Heart left ventricle (tissue), 16 donors: Measurements from ENCODE around the gene GABBR2. TPM values are rescaled to one million over a fixed set of nuclear protein-coding genes. Genes with fewer than 3 reads are reported as not detected.

Source experiments
- ATAC-seq, 4 donors: fragments of 200-7000 bp; cut with Tn5 transposase; one replicate each; pipeline ENCODE4 v1.9.1; 2020 to 2022; ENCODE audit warnings: moderate library complexity in 4 of 4, mild to moderate bottlenecking in 3 of 4, moderate number of reproducible peaks in 1 of 4
- DNase-seq, 5 donors: peaks; one replicate each; pipeline ENCODE4 v3.0.0-alpha.2; 2020
- H3K27ac ChIP-seq, 12 donors: fragments of 200-600 bp; sonication (generic) in 4 of 12; one replicate each; pipeline versions ENCODE4 v1.5.0 to v1.8.0; 2016 to 2022; ENCODE audit warnings: mild to moderate bottlenecking in 2 of 12
- H3K27me3 ChIP-seq, 9 donors: fragments of 200-600 bp; sonication (generic) in 2 of 9; one replicate each; pipeline versions ENCODE4 v1.5.1 to v1.8.0; 2016 to 2022; ENCODE audit warnings: mild to moderate bottlenecking in 3 of 9
- H3K36me3 ChIP-seq, 9 donors: fragments of 200-600 bp; sonication (generic) in 2 of 9; one replicate each; pipeline versions ENCODE4 v1.5.0 to v1.8.0; 2018 to 2022; ENCODE audit warnings: mild to moderate bottlenecking in 2 of 9
- H3K4me1 ChIP-seq, 12 donors: fragments of 200-600 bp; sonication (generic) in 4 of 12; one replicate each; pipeline versions ENCODE4 v1.5.0 to v1.8.0; 2016 to 2022; ENCODE audit warnings: mild to moderate bottlenecking in 3 of 12
- H3K4me3 ChIP-seq, 12 donors: fragments of 200-600 bp; sonication (generic) in 4 of 12; one replicate each; pipeline versions ENCODE4 v1.5.0 to v1.8.0; 2017 to 2022; ENCODE audit warnings: mild to moderate bottlenecking in 9 of 12, moderate library complexity in 4 of 12
- H3K9me3 ChIP-seq, 12 donors: fragments of 200-600 bp; sonication (generic) in 4 of 12; one replicate each; pipeline versions ENCODE4 v1.5.0 to v1.8.0; 2016 to 2022; ENCODE audit warnings: mild to moderate bottlenecking in 1 of 12
- CTCF ChIP-seq, 12 donors: fragments of 200-600 bp; sonication (generic) in 4 of 12; IDR thresholded peaks; one replicate each; pipeline versions ENCODE4 v1.5.0 to v1.8.0; 2018 to 2022; ENCODE audit warnings: antibody characterized with exemption in 12 of 12, mild to moderate bottlenecking in 5 of 12
- POLR2A ChIP-seq, 2 donors: fragments of 450-650 bp; IDR thresholded peaks; one replicate each; pipeline ENCODE4 v1.6.1; 2017; ENCODE audit warnings: antibody characterized with exemption in 2 of 2, mild to moderate bottlenecking in 2 of 2, moderate library complexity in 2 of 2
- WGBS, 4 donors: extraction: QIAGEN DNeasy Blood & Tissue Kit in 2 of 4; methylation state at CpG; one replicate each; pipeline versions ENCODE4 v1.1.5 to v1.1.7; 2013 to 2018; 5-methylcytosine and 5-hydroxymethylcytosine counted together
- intact Hi-C, 10 donors: fragments of 100-400 bp; cut with DNase I; formaldehyde crosslinking; loops; one replicate each; pipeline versions ENCODE4 v1.11.1 to v1.14.2; 2022
- polyA plus RNA-seq, 2 donors: library from polyadenylated mRNA; stranded (reverse); fragments of 200-250 nt; gene quantifications; one replicate each; pipeline ENCODE4 v1.2.3, GENCODE V29; 2013
- total RNA-seq, 9 donors: library from RNA; depleted of rRNA in 2 of 9; stranded (reverse); fragments of >200 nt in 2 of 9; fragmentation: NEBNext Ultra II Directional in 3 of 9; extraction: Animal tissue kit (Norgen Biotek cat#: 25700) in 3 of 9; gene quantifications; one replicate each; pipeline versions ENCODE4 v1.1.0 to v1.2.4, GENCODE V29; 2016 to 2023
- donor health status: ischemic (EF 13 %, LVEDD 7.1; RV severe dilation, severe dysfunction).
- donor health status: healthy with polysubstance abuse.
- donor health status: DM: no; HTN: yes; CAD: no.
- donor health status: DM: no; HTN: no; CAD: no.
- donor health status: ischemic (EF 25% LVEDD 6.9; RV normal size, moderate dysfunction).
- donor health status: ischemic (EF 25% LVEDD 5.7; RV mildly dilated, moderate dysfunction).
- donor health status: healthy.
- donor health status: DM: yes; HTN: yes; CAD: no.
- donor health status: ischemic (EF 35%, LVEDD 5.7; RV mildly dilated, moderate dysfunction).
- donor health status: nonischemic (EF 11% LVEDD 7.7; RV severe dilation, severe dysfunction).
- donor health status: DM: yes; HTN: yes; CAD: no.
- donor health status: PGD.
- donor health status: ischemic (EF 29% LVEDD 5.4; RV normal size, mild dysfunction).
- donor health status: nonischemic (EF 23%, LVEDD 6.1; RV moderate dilation, normal function).

Gene GABBR2
- total and polyA plus RNA-seq, 11 donors = 0.11 to 3.4 (median 0.58) TPM

- WGBS, 4 donors = 87 to 91% (median 89%) methylated on average over 8 of the region's 8 CpGs
- Histone ChIP-seq H3K36me3 (peaks cover 0 to 19% (median 0%) of the 10 kb centered on the region in 9 donors), H3K27ac (peak overlapping the region in 1 of 12 donors; percentile 72), H3K9me3 (no peaks in the 10 kb centered on the region), H3K4me1 (peaks cover 0 to 19% (median 0%) of the 10 kb centered on the region in 12 donors), H3K4me3 (no peak overlapping the region), H3K27me3 (no peaks in the 10 kb centered on the region)
- intact Hi-C loops = no loop called here
- DNase-seq (no peak), ATAC-seq (peak in 1 of 4 donors; percentile 34)
- TF ChIP-seq POLR2A (IDR thresholded peaks at IDR 0.05) (no peak), CTCF (IDR thresholded peaks at IDR 0.05) (no peak)
Observed at GRCh38 chr9:98241357-98242300, 467.1 kb downstream of the GABBR2 start.

DNA sequence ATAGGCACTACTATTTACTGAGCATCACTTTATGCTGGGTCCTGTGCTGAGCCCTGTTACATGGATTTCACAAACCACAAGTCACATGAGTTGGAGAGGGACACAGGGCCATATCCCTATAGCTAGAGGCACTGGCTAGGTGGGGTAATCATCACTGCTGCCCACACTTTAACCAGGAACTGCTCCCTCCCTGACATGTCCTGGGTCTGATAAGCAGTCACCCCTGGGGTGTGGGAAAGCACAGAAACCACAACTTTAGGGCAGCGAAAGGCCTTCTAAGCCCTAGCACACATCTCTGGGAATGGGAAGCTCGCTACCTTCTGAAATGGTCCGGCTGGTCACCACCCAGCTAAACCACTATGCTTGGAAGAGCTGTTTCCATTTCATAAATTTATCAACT lies 468.3 kb downstream of the GABBR2 start:
- peak overlapping the region in 1 of 12 donors; percentile 72 for H3K27ac ChIP-seq
- no peaks in the 10 kb centered on the region for H3K27me3 ChIP-seq
- no peak for ATAC-seq
- no peak overlapping the region for H3K4me3 ChIP-seq
- H3K4me1 ChIP-seq = peaks cover 0 to 19% (median 0%) of the 10 kb centered on the region in 12 donors
- no peak for TF ChIP-seq POLR2A (IDR thresholded peaks at IDR 0.05)
- TF ChIP-seq CTCF (IDR thresholded peaks at IDR 0.05) = no peak
- no peak for DNase-seq
- 79 to 95% (median 90%) methylated on average over 2 to 3 of the region's 3 CpGs for WGBS, 4 donors
- H3K36me3 ChIP-seq = peaks cover 0 to 27% (median 0%) of the 10 kb centered on the region in 9 donors
- intact Hi-C loops = no loop called here
- no peaks in the 10 kb centered on the region for H3K9me3 ChIP-seq

Other genes with a start within 250 kb of the GABBR2 start
- gene ANKS6, start 87.6 kb upstream of the GABBR2 start, total RNA-seq = 1 to 10 TPM; 1.9 to 7.0 (median 3.7) TPM
- gene ANKS6, start 87.6 kb upstream of the GABBR2 start, polyA plus RNA-seq = 1 to 10 TPM; 3.1 to 8.0 TPM
- gene GALNT12, start 98.7 kb upstream of the GABBR2 start, total RNA-seq = 1 to 10 TPM in 3 of 9 donors, under 1 TPM in 6; 0.25 to 4.7 (median 0.70) TPM
- under 1 TPM; 0.23 to 0.32 TPM for gene GALNT12, start 98.7 kb upstream of the GABBR2 start, polyA plus RNA-seq
- 10 to 100 TPM; 24.1 to 81.0 (median 46.7) TPM for gene COL15A1, start 235.0 kb upstream of the GABBR2 start, total RNA-seq
- 10 to 100 TPM; 12.4 to 30.8 TPM for gene COL15A1, start 235.0 kb upstream of the GABBR2 start, polyA plus RNA-seq